Mammary epithelial cell (primary cell): ENCODE data around the gene PARD3B.

ENCODE experiments used
- CTCF ChIP-seq, 2 donors: IDR thresholded peaks in 1 of 2; conservative IDR thresholded peaks in 1 of 2; 2 replicates each; pipeline ENCODE4 v1.5.1; 2011 to 2012; ENCODE audit warnings: inconsistent platforms in 2 of 2, low read length in 2 of 2, mild to moderate bottlenecking in 2 of 2, control low read depth in 1 of 2, low read depth in 1 of 2; ENCODE audit not compliant: insufficient read depth in 1 of 2; ENCODE audit errors: extremely low read depth in 1 of 2
- EZH2 ChIP-seq: IDR thresholded peaks from 2 replicates; pipeline ENCODE4 v1.6.1; 2012; ENCODE audit warnings: low read length, inconsistent platforms, borderline replicate concordance

DNA sequence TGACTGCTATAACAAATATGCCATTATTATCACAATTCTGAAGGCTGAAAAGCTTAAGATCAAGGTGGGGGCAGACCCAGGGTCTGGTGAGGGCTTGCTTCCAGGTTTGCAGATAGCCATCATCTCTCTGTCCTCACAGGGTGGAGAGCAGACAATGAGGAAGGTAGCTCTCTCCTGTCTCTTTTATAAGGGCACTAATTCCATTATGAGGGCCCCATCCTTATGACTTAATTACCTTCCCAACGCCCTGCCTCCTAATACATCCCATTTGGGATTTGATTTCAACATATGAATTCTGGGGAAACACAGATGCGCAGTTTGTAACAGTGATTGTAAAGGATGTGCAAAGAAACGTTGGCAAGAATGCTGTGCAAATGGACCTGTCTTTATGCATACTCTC, 44.8 kb downstream of the PARD3B start:
- TF ChIP-seq CTCF (conservative IDR thresholded peaks at IDR 0.05 in 1 of 2, IDR thresholded peaks at IDR 0.05 in 1 of 2; ENCODE audit: extremely low read depth in 1 of 2, insufficient read depth in 1 of 2, low read depth in 1 of 2, low read length in 2 of 2) (no peak), EZH2 (no peak)
